ENCODE results near the gene WNT11.

- TF ChIP-seq CTCF (IDR thresholded peaks at IDR 0.05; ENCODE audit: low read length) = no peak
- TF ChIP-seq EZH2 (optimal IDR thresholded peaks at IDR 0.05; ENCODE audit: low read depth, low read length) = no peak
- no peak for TF ChIP-seq EZH2phosphoT487 (IDR thresholded peaks at IDR 0.05; ENCODE audit: low read length)
Measured at GRCh38 chr11:76212086-76213035, 6.1 kb upstream of the WNT11 start.

All from MM.1S (cell line).